Measurements from ENCODE around the gene HEXIM2.

The HEXIM2 gene

DNA sequence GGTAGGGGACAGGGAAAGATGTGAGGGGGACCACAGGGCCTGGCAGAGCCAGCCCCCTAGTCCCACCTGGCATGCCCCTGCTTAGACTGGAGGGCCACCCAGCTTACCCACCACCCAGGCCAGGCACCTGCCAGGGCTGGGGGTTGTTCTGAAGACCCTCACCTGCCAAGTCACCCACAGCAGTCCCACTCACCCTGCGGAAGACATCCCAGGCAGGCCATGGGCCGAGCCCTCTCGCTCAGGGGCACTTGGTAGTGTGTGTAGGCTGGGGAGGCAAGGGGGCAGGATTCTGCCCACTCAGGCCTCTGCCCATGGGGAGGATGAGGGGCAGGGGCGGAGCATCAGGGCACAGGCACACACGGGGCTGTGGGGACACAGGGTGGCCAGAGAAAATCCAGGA lies 33.3 kb upstream of the HEXIM2 start:
- DNase-seq: no peak

DNA sequence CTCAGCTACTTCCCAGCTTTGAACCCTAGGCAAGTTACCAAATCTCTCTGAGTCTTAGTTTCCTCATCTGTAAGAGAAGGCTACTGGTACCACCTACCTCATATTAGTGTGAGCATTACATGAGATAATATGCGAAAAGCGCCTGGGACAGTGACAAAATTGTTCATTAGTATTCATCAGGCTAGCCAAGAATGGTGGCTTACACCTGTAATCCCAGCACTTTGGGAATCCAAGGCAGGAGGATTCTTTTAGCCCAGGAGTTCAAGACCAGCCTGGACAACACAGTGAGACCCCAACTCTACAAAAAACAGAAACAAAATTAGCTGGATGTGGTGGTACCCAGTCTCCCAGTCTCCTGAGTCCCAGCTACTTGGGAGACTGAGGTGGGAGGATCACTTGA lies 32.7 kb upstream of the HEXIM2 start:
- DNase-seq: no peak

DNA sequence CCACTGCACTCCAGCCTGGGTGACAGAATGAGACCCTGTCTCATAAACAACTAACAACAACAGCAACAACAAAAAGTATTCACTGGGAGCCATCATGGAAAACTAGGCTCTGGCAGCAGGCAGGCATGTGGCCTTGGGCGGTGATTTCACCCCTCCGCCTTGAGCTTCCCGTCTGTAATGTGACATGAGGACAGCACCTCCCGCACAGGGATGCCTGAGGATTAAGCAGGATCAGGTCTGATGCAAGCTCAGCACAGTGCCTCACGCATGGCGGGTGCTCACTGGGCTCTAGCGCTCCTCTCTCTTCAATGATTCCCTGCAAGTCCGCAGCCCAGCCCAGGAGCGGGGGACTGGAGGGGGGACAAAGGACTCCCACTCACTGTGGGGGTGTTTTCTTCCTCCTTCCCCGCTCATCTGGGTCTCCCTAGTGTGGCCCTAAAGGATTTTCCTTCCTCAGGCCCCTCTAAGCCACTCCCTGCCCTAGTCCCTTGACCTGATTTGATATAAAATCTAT lies 32.2 kb upstream of the HEXIM2 start:
- no peak for DNase-seq

DNA sequence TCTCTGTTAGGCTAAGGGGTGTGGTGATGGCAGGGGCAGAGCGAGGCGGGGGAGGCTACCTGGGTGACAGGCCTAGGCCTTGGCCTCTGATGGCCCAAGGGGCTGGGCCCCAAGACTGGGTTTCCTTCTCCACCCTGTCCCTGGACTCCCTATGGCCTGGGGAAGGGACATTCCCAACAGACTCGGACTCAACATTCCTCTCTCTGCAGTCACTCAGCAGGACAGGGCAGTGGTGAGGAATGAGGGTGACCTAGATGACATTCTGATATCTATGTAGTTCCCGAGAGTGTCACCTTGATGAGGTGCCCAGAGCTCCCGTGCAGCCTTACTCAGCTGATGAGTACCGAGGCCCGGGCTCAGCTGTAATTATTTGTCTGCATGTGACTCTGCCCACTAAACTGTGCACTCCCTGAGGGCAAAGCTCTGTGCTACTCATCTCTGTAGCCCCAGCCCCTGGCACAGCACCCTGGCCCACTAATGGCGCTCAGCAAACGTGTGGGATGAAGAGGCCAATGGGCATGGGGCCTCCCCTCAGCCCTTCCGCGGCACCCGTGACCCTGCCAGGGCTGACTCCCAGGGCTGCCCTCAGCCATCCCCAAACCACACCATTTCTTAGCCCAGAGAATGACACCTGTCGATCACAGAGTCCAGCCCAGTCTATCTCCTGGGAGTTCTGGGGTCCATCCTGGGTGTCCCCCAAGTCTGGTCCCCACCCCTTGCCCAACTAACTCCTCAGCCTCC lies 31.6 kb upstream of the HEXIM2 start:
- DNase-seq: no peak

DNA sequence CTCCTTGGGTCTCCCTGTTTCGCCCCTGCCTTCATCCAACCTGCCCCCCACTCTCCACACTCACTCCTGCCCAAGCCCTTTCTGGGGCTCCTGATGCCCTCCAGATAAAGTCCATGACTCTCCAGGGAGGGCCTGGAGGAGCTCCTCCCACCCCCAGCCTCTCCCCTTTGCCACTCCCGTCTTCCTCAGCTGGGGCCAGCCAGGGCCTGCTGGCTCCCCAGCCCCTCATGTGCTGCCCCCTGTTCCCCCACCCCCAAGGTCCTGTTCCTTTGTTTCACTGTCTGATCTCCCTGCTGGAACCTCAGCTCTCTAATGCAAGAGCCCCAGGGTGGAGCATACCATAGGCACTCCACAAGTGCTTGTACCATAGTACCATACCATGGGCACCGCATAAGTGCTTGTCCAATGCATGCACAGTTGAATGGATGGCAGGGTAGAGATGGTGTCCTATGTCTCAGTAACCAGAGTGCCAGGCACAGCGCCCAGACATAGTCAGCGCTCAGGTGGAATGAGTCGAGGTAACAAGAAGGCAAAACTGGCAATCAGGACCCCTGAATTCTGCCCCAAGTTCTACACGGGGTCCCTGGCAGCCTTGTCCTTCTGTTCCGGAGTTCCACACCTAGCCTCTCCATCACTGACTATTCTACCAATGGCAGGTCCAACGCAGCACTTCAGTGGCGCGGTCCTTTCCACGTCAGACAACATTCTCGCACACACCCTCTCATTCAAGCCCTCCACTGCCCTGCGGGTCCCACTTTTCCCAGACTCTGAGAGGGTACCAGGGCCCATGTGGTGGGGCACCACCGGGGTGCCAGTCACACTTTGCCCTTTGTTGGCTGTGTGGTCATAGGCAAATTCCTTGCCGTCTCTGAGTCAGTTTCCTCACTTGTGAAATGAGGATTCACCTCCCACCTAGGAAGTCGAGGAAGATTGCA lies 30.7 kb upstream of the HEXIM2 start:
- no peak for DNase-seq

DNA sequence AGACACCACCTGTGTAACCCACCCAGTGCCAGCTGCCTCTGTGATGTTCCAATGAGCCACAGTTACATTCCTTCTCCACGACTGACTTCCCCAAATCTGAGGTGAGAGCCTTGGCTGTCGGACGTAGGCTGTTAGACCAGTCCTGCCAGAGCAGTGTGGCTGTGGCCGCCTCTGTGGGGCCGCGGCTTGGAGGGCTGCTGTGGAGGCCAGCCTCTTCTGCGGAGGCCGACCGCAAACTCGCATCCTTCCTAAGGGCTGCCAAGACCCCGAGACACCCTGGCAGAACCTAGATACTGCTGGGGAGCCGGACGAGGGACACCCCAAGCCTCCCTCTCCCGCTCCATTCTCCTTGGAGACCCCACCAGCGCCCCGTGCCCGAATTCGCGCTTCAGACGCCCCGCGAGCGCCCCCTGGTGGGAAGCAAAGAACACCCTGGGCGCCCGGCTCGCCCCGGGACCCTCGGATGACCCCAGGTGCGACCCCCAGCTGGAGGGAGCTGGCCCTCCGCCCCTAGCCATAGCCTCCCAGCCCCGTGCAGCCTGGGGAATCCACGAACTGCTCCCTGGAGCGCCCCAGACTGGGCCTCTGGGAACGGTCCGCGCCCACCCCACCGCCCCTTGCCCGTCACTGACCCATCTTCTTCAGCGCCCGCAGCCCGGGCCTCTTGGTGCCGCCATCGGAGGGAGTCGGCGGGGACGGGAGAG lies 29.9 kb upstream of the HEXIM2 start:
- peak; percentile 79 for DNase-seq

DNA sequence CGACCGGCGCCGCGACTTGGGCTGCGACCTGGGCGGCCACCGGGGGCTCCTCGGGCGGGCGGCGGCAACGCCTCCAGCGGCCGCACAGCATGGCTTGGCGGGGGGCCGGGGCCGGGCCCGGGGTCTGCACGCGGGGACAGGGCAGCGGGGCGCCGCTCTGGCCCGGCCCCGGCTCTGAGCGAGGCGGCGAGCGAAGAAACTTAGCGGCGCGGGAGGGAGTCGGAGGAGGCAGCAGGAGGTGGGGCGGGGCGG lies 29.4 kb upstream of the HEXIM2 start, which contains the start of gene PLCD3:
Gene PLCD3 (minus strand): TSS at position 196 of the 252 bp plus-strand sequence. CDS start 105 bp downstream, at position 91.
- no peak for DNase-seq

DNA sequence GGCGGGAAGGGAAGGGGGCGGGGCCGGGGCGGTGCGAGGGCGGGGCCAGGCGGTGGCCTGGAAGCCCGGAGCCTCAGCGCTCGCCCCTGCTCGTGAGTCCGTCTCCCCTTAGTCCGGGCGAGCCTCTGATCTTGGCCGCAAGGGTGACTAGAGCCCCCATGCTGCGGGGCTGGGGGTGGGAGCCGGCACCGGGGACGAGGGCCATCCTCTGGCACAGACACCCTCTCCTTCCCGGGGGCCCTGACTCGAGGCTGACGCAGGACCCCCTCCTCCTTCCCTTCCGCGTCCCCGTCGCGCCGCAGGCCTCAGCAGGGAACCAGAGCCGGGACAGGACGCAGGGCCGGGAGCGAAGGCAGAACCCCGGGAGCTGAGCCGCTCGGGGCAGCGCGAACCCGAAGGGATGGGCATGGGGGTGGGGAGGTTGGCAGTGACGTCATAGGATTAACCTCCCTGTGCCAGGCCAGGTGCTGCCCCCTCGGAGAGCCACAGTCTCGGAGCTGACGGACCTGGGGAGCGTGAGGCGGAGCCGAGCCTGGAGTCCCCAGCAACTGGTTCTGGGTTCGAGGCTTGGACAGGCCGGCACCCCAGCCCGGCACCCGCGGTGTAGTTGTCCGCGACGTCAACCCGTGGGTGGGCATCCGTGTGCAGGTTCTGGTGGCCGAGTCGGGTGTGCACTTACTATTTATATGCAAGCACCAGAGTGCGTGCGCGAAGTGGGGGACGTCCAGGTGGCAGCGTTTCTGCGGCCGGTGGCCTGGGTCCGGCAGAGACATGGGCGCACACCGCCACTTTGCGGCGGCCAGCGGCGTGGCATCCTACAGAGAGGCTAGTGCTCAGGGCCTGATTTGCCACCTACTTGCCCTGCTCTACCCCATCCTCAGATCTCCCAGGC lies 28.9 kb upstream of the HEXIM2 start:
- DNase-seq: peak; percentile 88

DNA sequence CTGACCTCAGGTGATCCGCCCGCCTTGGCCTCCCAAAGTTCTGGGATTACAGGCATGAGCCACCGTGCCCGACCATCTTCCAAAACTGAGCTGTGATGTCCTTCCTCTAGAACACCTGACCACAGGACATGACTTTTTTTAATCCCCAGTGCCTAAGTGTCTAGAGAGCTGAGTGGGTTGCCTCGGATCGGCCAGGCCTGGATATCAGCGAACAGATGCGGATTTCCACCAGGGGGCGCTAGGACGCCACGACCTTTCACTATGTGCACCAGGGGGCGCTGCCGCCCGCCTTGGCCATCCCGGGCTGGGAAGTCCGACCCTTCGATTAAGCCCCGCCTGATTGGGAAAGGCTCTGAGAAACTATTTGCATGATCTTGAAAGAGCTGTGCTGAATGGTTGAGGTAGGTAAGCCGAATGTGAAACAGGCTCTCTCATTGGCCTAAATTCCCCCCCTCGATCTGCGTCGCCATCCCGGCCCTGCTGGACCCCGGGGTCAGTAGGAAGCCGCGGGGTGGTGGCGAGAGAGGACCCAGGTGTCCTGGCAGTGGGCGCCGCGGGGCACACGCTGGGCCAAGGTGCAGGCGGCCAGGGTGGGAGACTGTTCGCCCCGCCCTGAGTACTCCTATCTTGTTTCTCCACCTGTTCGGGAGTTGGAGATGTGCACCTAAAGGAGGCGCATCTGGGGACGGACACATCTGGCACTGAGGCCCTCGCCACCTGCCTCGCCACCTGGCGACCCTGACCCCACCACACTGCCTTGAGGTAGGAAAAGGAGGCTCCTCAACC lies 26.3 kb upstream of the HEXIM2 start, which contains the start of gene ACBD4:
Gene ACBD4 (plus strand): TSS at position 496 of the 786 bp plus-strand sequence. CDS start 458 bp downstream, outside the sequence.
- DNase-seq: peak; percentile 97

DNA sequence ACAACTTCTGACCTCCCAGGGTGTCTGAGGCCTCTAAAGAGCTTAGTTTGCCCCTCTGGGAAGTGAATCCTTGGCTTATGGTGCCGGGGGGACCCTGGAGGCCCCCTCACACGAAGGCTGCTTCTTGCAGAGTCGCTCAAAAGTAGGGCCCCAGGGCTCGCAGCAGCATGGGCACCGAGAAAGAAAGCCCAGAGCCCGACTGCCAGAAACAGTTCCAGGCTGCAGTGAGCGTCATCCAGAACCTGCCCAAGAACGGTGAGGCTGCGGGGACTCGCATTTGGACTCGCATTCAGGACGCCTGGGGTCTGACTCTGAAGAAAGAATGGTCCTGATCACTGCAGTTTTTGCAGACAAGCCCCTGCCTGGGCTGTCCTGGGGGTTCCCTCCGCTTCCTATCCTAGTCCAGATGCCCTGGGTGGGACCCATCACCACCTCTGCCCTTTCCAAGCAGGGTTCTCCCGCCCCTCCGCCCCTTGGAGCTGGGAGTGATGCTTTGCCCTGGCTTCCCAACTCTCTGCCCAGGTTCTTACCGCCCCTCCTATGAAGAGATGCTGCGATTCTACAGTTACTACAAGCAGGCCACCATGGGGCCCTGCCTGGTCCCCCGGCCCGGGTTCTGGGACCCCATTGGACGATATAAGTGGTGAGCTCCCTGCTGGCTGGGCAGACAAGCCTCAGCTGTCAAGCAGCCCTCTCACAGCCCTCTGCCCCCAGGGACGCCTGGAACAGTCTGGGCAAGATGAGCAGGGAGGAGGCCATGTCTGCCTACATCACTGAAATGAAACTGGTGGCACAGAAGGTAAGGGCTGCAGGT lies 25.5 kb upstream of the HEXIM2 start:
- peak; percentile 23 for DNase-seq

DNA sequence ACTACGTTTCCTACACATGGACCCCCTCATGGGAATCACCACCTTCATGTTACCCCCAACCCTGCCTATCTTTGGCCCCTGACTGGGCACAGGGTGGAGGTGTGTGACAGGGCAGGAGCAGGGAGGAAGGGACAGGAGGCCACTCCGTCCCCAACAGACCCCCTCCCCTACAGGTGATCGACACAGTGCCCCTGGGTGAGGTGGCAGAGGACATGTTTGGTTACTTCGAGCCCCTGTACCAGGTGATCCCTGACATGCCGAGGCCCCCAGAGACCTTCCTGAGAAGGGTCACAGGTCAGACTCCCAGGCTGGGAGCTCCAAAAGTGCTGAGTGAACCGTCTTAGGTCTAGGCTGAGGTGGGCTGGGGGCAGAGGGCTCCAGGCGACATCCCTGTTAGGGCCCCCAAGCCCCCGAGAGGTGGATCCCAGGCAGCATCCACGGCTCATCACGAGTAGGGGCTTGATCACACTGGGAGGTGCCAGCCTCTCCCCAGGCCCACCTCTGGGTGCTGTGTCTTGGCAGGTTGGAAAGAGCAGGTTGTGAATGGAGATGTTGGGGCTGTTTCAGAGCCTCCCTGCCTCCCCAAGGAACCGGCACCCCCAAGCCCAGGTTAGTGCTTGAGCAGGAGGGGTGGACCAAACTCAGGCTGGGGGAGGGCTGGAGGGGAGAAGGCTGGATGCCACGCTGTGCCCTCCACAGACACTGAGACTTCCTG lies 24.7 kb upstream of the HEXIM2 start:
- DNase-seq: no peak

DNA sequence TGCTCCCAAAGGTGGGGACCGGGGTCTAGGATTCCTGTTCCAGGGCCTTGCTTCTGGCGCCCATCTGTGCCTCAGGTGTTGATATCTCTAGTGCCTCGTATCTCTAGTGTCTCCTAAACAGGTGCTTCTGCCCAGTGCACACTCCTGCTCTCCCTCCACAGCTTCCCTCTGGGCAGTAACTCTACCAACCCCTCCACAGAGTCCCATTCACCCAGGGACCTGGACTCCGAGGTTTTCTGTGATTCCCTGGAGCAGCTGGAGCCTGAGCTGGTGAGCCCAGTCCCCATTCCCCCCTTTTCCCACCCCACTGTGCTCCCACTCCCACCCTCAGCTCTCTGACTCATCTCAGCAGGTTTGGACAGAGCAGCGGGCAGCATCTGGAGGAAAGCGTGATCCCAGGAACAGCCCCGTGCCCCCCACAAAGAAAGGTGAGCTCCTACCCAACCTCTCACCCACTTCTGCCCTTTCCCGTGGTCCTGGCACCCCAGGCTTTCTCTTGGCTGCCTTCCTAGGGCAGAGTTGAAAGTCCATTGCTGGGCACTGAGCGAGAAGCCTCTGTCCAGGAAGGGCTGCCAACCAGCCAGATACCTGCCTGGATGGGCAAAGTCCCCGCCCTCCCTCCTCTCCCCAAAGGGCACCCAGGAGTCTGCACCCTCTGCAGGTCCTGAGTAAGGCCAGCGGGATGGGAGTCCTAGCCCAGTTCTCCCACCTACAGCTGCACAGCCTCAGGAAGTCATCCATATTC lies 23.9 kb upstream of the HEXIM2 start:
- no peak for DNase-seq

DNA sequence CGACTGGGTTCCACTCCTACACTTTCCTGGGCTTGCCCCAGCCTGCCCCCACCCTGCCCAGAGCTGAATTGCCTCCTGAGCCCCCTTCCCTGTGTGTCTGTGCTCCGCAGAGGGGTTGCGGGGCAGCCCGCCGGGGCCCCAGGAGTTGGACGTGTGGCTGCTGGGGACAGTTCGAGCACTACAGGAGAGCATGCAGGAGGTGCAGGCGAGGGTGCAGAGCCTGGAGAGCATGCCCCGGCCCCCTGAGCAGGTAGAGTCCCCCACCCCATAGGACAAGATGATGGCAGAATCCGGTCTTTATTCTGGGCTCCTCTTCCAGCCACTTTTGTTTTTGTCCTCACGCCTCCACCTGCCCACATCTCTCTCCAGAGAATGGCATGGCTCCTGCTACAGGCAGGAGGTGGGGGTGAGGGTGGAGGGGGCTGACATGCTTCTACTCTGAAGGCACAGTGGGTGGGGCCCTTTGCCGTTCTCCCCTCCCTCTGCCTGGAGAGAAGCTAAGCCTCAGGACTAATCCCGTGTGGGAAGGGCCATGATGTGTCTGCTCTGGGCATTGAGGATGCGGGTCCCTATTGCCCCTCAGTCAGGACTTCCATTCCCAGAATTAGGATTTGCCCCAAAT lies 22.7 kb upstream of the HEXIM2 start:
- peak; percentile 74 for DNase-seq

DNA sequence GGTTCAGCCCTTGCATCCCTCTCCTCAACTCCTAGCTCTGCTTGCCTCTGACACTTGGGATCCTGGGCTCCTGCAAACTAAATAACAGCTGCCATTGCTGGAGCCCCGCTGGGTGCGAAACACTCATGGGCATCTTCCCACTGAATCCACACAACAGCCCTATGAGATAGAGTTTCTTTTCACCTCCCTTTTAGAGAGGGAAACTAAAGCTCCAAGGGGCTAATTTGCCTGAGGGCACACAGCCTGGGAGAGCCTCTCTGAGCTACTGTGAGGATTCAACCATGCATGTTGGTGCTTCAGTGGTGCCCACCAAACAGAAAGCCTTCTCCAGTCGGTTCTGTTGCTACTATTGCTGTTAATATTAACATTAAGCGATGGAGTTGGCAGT lies 22.1 kb upstream of the HEXIM2 start:
- DNase-seq: peak; percentile 76

DNA sequence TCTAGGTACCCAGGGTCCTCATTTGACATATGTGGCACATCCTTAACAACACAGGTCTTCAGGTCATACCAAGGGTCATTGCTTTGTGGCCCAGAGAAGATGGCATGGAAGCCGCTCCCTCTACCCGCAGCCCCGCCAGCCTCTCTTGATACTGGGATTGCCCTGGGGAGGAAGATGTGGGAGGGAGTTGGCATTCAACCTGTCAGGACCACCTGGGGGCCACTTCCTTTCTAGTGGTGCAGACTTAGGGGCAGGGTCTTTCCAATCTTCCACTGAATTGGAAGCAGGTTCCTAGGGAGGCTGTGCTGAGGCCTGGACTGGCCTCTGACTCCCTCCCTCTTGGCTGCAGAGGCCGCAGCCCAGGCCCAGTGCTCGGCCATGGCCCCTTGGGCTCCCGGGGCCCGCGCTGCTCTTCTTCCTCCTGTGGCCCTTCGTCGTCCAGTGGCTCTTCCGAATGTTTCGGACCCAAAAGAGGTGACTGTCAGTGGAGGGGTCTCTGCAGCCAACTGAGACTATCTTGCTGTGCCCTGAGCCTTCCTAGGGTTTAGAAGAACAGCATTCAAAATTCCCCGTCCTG lies 18.5 kb upstream of the HEXIM2 start:
- DNase-seq: no peak

DNA sequence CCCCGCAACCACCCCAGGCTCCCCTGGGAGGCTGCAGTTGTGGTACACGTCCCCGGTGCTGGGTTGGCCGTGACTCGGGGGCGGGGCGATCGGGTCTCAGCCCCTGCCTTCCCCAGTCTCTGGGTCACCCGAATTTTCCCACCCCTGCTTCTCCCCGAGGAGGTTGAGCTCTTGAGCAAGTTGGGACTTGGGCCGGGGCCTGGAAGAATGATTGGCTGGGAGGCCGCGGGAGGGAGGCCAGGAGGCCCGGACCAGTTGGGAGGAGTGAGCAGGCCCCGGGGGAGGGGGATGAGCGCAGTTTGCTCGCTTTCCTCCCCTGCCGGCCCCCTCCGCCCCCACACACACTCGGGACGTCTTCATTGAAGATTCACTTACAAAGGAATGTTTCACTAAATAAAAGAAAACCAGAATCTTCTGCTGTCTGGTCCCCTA lies 17.9 kb upstream of the HEXIM2 start:
- DNase-seq: no peak

DNA sequence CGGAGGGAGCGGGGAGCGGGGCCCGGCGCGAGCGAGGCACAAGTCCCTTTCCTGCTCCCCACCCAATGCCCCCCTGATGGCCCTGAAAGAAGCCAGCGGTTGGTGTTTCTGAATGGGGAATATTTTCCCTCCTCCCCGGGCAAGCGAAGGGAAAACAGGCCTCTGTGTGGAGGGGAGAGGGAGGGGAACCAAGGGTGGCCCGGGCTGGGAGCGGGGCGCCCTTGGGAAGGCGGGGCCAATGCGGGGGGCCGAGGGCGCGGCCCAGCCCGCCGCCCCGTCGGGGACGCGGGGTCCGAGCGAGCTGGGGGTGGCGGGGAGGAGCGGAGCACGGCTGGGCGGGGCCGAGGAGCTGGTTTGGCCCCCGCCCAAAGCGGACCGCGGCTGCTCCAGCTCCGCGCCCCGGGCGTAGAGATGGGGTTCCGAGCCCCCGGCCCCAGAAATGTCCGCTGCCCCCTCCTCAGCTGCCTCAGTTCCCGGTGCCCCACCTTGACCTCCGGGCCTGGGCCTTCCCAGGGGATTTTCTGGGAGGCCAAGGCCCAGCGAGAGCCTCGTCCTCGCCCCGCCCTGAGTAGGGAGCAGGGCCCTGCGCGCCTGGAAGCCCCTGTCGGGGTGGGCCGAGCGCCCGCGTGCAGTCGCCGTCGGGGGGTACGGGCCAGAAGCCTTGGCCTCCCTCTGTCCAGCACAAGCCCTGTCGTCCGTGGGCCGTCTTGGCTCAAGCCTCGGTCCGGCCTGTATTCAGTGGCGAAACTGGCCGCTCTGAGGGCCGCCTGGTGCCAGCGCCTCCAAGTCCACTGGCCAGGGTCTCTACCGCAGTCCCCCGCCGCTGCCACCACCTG lies 17.3 kb upstream of the HEXIM2 start:
- DNase-seq: peak; percentile 28

All from NCI-H69 (cell line).